Trophoblast cell (in vitro differentiated cells and primary cell): Measurements from ENCODE around the gene CLPTM1L.
A peak's percentile ranks its signal among the peaks of the same experiment; 100 is the strongest.
"Not testable (repeated sequence)": the region's sequence is repeated elsewhere in the genome, so short reads cannot be mapped to it uniquely, and the experiment has no call there.

Experiments
- DNase-seq, 2 donors: peaks; one replicate each; pipeline ENCODE4 v3.0.0-alpha.2; 2016
- H2AFZ ChIP-seq: 2 replicates; pipeline ENCODE4 v1.6.1; 2013; ENCODE audit warnings: low read length, moderate library complexity, mild to moderate bottlenecking; ENCODE audit not compliant: insufficient read depth, poor library complexity
- H2AK5ac ChIP-seq: 2 replicates; pipeline ENCODE4 v1.6.1; 2013; ENCODE audit warnings: mild to moderate bottlenecking, low read length
- H2BK120ac ChIP-seq: 2 replicates; pipeline ENCODE4 v1.6.1; 2013; ENCODE audit warnings: low read length, mild to moderate bottlenecking, moderate library complexity; ENCODE audit not compliant: insufficient read depth, poor library complexity
- H2BK12ac ChIP-seq: 2 replicates; pipeline ENCODE4 v1.6.1; 2013; ENCODE audit warnings: mild to moderate bottlenecking, low read length, moderate library complexity
- H2BK5ac ChIP-seq: 2 replicates; pipeline ENCODE4 v1.6.1; 2013; ENCODE audit warnings: low read length, low read depth, moderate library complexity, mild to moderate bottlenecking; ENCODE audit not compliant: poor library complexity
- H3K14ac ChIP-seq: 2 replicates; pipeline ENCODE4 v1.6.1; 2013; ENCODE audit warnings: mild to moderate bottlenecking, low read length
- H3K18ac ChIP-seq: 2 replicates; pipeline ENCODE4 v1.6.1; 2013; ENCODE audit warnings: mild to moderate bottlenecking, low read length
- H3K23ac ChIP-seq: 2 replicates; pipeline ENCODE4 v1.6.1; 2013; ENCODE audit warnings: low read length
- H3K27ac ChIP-seq: 2 replicates; pipeline ENCODE4 v1.5.1; 2013; ENCODE audit warnings: low read depth, mild to moderate bottlenecking, inconsistent platforms, low read length, moderate library complexity
- H3K27me3 ChIP-seq: 2 replicates; pipeline ENCODE4 v1.6.1; 2013; ENCODE audit warnings: inconsistent platforms, mild to moderate bottlenecking, low read length, moderate library complexity; ENCODE audit not compliant: insufficient read depth
- H3K36me3 ChIP-seq, 2 experiments: 1 replicate in 1 of 2; 2 replicates in 1 of 2; pipeline ENCODE4 v1.6.1; 2013; ENCODE audit warnings: low read length in 2 of 2, mild to moderate bottlenecking in 2 of 2, moderate library complexity in 1 of 2; ENCODE audit not compliant: insufficient read depth in 2 of 2, control insufficient read depth in 1 of 2
- H3K4ac ChIP-seq: 2 replicates; pipeline ENCODE4 v1.6.1; 2013; ENCODE audit warnings: low read depth, mild to moderate bottlenecking, low read length, moderate library complexity
- H3K4me1 ChIP-seq, 2 experiments: 1 replicate in 1 of 2; 2 replicates in 1 of 2; pipeline ENCODE4 v1.6.1; 2013; ENCODE audit warnings: low read length in 2 of 2, mild to moderate bottlenecking in 2 of 2, moderate library complexity in 1 of 2; ENCODE audit not compliant: insufficient read depth in 2 of 2, control insufficient read depth in 1 of 2
- H3K4me2 ChIP-seq: 2 replicates; pipeline ENCODE4 v1.6.1; 2013; ENCODE audit warnings: inconsistent platforms, mild to moderate bottlenecking, low read length, moderate library complexity
- H3K4me3 ChIP-seq: 2 replicates; pipeline ENCODE4 v1.5.1; 2013; ENCODE audit warnings: mild to moderate bottlenecking, low read depth, low read length, inconsistent platforms
- H3K79me1 ChIP-seq: one replicate; pipeline ENCODE4 v1.6.1; 2013; ENCODE audit warnings: low read length
- H3K79me2 ChIP-seq: 2 replicates; pipeline ENCODE4 v1.6.1; 2013; ENCODE audit warnings: low read length, mild to moderate bottlenecking; ENCODE audit not compliant: control insufficient read depth, insufficient read depth, poor library complexity
- H3K9ac ChIP-seq: 2 replicates; pipeline ENCODE4 v1.6.1; 2013; ENCODE audit warnings: mild to moderate bottlenecking, low read length
- H3K9me3 ChIP-seq: 2 replicates; pipeline ENCODE4 v1.6.1; 2013; ENCODE audit warnings: low read depth, mild to moderate bottlenecking, control low read depth, inconsistent platforms, low read length; ENCODE audit not compliant: insufficient read depth
- H4K12ac ChIP-seq: 2 replicates; pipeline ENCODE4 v1.6.1; 2013; ENCODE audit warnings: low read depth, mild to moderate bottlenecking, low read length, moderate library complexity
- H4K8ac ChIP-seq: 2 replicates; pipeline ENCODE4 v1.6.1; 2013; ENCODE audit warnings: low read depth, mild to moderate bottlenecking, low read length, moderate library complexity
- H4K91ac ChIP-seq: one replicate; pipeline ENCODE4 v1.6.1; 2013; ENCODE audit warnings: low read depth, mild to moderate bottlenecking, low read length, moderate library complexity
- WGBS: extraction: QIAGEN DNeasy Blood & Tissue Kit; methylation state at CpG from one replicate; pipeline ENCODE4 v1.1.7; 2013; ENCODE audit warnings: missing lambda C conversion rate; ENCODE audit not compliant: insufficient read length, insufficient coverage; ENCODE audit errors: extremely low coverage; 5-methylcytosine and 5-hydroxymethylcytosine counted together

The CLPTM1L gene

DNA sequence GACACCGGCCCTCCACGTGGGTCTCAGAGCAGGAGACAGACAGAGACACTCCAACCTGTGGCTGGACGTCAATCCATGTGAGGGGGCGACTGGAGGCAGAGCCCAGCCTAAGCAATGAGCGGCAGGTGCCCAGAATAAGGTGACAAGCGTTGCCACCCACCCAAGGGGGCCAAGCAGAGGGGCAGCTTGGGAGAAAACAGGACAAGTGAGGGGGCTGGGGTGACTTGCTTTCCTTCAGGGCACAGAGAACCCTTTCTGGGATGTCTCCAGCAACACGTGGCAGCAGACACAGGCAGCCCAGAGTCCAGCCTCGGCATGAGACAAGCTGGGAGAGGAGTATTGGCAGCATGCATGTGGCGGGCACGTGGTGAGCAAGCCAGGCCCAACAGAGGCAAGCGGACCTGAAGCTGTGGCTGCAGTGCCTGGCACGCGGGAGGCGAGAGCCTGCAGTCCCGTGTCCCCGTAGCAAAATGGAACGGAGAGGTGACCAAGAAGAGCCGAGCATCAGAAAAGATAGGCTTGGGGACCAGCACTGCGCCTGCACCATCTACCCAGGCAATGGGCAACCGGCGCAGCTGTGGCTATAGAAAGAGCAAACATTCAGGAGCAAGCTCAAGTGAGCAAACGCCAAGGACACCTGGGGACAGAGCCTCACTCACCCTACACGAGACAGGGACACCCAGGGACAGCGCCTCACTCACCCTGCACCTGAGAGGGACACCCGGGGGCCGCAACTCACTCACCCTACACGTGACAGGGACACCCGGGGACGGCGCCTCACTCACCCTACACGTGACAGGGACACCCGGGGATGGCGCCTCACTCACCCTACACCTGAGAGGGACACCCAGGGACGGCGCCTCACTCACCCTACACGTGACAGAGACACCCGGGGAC is 56.2 kb downstream of the CLPTM1L start:
- Histone ChIP-seq H2AK5ac (no peak overlapping the region), H3K9ac (no peak overlapping the region), H3K27me3 (no peaks in the 10 kb centered on the region), H3K79me2 (no peaks in the 10 kb centered on the region), H3K79me1 (no peaks in the 10 kb centered on the region), H4K8ac (no peak overlapping the region), H3K23ac (no peak overlapping the region), H4K12ac (no peak overlapping the region), H2BK5ac (no peak overlapping the region), H2AFZ (no peak overlapping the region), H3K4ac (no peak overlapping the region), H3K18ac (no peak overlapping the region), H3K4me3 (peak overlapping the region; percentile 31), H3K36me3 (no peaks in the 10 kb centered on the region), H3K4me2 (no peak overlapping the region), H3K9me3 (peaks cover 12% of the 10 kb centered on the region), H2BK12ac (no peak overlapping the region), H3K27ac (no peak overlapping the region), H3K4me1 (no peaks in the 10 kb centered on the region), H2BK120ac (no peak overlapping the region), H3K14ac (no peak overlapping the region), H4K91ac (no peak overlapping the region)
- WGBS = no CpG with 5 or more reads among the region's 37 CpGs
- DNase-seq = no peak

GRCh38 chr5:1285883-1286291 is 59.0 kb downstream of the CLPTM1L start:
- Histone ChIP-seq H3K27ac (no peak overlapping the region), H4K8ac (no peak overlapping the region), H3K4ac (no peak overlapping the region), H2BK12ac (no peak overlapping the region), H3K79me2 (no peaks in the 10 kb centered on the region), H3K23ac (no peak overlapping the region), H2AFZ (no peak overlapping the region), H3K4me3 (no peak overlapping the region), H3K9ac (no peak overlapping the region), H2AK5ac (no peak overlapping the region), H3K79me1 (no peaks in the 10 kb centered on the region), H3K36me3 (no peaks in the 10 kb centered on the region), H3K14ac (no peak overlapping the region), H3K4me1 (no peaks in the 10 kb centered on the region), H2BK5ac (no peak overlapping the region), H4K91ac (no peak overlapping the region), H4K12ac (no peak overlapping the region), H3K27me3 (no peaks in the 10 kb centered on the region), H3K4me2 (no peak overlapping the region), H2BK120ac (no peak overlapping the region), H3K9me3 (peaks cover 12% of the 10 kb centered on the region), H3K18ac (no peak overlapping the region)
- no CpG with 5 or more reads among the region's 25 CpGs for WGBS
- no peak for DNase-seq

DNA sequence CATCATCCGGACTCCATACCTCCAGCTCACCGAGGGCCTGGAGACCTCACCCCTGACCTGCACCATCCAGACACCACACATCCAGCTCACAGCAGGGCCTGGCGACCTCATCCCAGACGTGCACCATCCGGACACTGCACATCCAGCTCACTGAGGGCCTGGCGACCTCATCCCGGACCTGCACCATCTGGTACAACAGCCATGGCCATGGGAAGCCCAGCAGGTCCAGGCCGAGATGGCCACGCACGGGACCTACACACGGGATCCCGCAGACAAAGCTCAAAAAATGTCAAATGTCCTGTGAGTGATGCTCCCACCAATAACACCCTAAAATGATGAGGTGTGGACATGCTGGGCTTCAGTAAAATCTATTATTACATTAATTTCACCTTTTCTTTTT is 59.8 kb downstream of the CLPTM1L start:
- no peak overlapping the region for H2BK120ac ChIP-seq
- H4K91ac ChIP-seq = no peak overlapping the region
- no peak overlapping the region for H3K4me2 ChIP-seq
- H3K9ac ChIP-seq = no peak overlapping the region
- WGBS = no CpG with 5 or more reads among the region's 12 CpGs
- no peaks in the 10 kb centered on the region for H3K79me2 ChIP-seq
- H3K9me3 ChIP-seq = peaks cover 12% of the 10 kb centered on the region
- no peak overlapping the region for H3K18ac ChIP-seq
- no peak overlapping the region for H2BK12ac ChIP-seq
- H3K27me3 ChIP-seq = no peaks in the 10 kb centered on the region
- H4K8ac ChIP-seq = no peak overlapping the region
- H3K4me1 ChIP-seq = no peaks in the 10 kb centered on the region
- no peak overlapping the region for H2AK5ac ChIP-seq
- no peak overlapping the region for H2BK5ac ChIP-seq
- DNase-seq = no peak
- H3K14ac ChIP-seq = no peak overlapping the region
- H3K79me1 ChIP-seq = no peaks in the 10 kb centered on the region
- no peaks in the 10 kb centered on the region for H3K36me3 ChIP-seq
- H3K23ac ChIP-seq = no peak overlapping the region
- no peak overlapping the region for H3K4ac ChIP-seq
- H2AFZ ChIP-seq = no peak overlapping the region
- no peak overlapping the region for H3K4me3 ChIP-seq
- H4K12ac ChIP-seq = no peak overlapping the region
- H3K27ac ChIP-seq = no peak overlapping the region

DNA sequence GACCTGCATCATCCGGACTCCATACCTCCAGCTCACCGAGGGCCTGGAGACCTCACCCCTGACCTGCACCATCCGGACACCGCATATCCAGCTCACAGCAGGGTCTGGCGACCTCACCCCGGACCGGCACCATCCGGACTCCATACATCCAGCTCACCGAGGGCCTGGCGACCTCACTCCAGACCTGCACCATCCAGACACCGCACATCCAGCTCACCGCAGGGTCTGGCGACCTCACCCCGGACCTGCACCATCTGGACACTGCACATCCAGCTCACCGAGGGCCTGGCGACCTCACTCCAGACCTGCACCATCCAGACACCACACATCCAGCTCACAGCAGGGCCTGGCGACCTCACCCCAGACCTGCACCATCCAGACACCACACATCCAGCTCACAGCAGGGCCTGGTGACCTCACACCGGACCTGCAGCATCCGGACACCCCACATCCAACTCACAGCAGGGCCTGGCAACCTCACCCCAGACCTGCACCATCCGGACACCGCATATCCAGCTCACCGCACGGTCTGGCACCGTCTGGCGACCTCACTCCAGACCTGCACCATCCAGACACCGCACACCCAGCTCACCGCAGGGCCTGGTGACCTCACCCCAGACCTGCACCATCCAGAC is 60.4 kb downstream of the CLPTM1L start:
- H3K4me2 ChIP-seq, H2BK12ac ChIP-seq, H3K36me3 ChIP-seq, H2AK5ac ChIP-seq, H3K4me3 ChIP-seq, H3K23ac ChIP-seq, H3K18ac ChIP-seq, H3K4me1 ChIP-seq, H3K27me3 ChIP-seq, H4K91ac ChIP-seq, H2AFZ ChIP-seq, H2BK5ac ChIP-seq, H4K12ac ChIP-seq, H3K9ac ChIP-seq, H3K79me1 ChIP-seq, H3K4ac ChIP-seq, H4K8ac ChIP-seq, H3K27ac ChIP-seq, DNase-seq, H3K14ac ChIP-seq, H2BK120ac ChIP-seq, H3K79me2 ChIP-seq: not testable (repeated sequence)
- no CpG with 5 or more reads among the region's 27 CpGs for WGBS
- peaks cover 12% of the 10 kb centered on the region for H3K9me3 ChIP-seq
